ENCODE measurements around the gene PAQR5.
"Not testable (repeated sequence)": the region's sequence is repeated elsewhere in the genome, so short reads cannot be mapped to it uniquely, and the experiment has no call there.

GRCh38 chr15:69384066-69384465, 85.4 kb downstream of the PAQR5 start:
- not testable (repeated sequence) for TF ChIP-seq ZNF274 (IDR thresholded peaks at IDR 0.05; ENCODE audit: borderline replicate concordance, low read depth, low read length); ZNF583 (CRISPR knock-in tag; IDR thresholded peaks at IDR 0.05); CTCF (IDR thresholded peaks at IDR 0.05 in 2 of 3, conservative IDR thresholded peaks at IDR 0.05 in 1 of 3; ENCODE audit: insufficient read depth in 2 of 3, low read depth in 1 of 3, low read length in 3 of 3); POLR2A (conservative IDR thresholded peaks at IDR 0.05); TRIM25 (IDR thresholded peaks at IDR 0.05; ENCODE audit: borderline replicate concordance); CHCHD3 (CRISPR knock-in tag; IDR thresholded peaks at IDR 0.05); ZNF174 (CRISPR knock-in tag; IDR thresholded peaks at IDR 0.05); NRF1 (conservative IDR thresholded peaks at IDR 0.05 in 1 of 2, IDR thresholded peaks at IDR 0.05 in 1 of 2); PHF20 (IDR thresholded peaks at IDR 0.05; ENCODE audit: partially characterized antibody); CBX5 (IDR thresholded peaks at IDR 0.05; ENCODE audit: borderline replicate concordance, low read depth); PATZ1 (CRISPR knock-in tag; IDR thresholded peaks at IDR 0.05; ENCODE audit: borderline replicate concordance); L3MBTL2 (IDR thresholded peaks at IDR 0.05); ELF1 (tag; IDR thresholded peaks at IDR 0.05); POLR2AphosphoS5 (IDR thresholded peaks at IDR 0.05; ENCODE audit: control insufficient read depth, insufficient read depth, low read depth, low read length)
